Endodermal cell (in vitro differentiated cells): ENCODE data around the gene RAD51D. TPM values are rescaled to one million over a fixed set of nuclear protein-coding genes. Genes with fewer than 3 reads are reported as not detected.

Experiments used
- DNase-seq: peaks from one replicate; pipeline ENCODE4 v3.0.0-alpha.2; 2017
- H3K27ac ChIP-seq: 2 replicates; pipeline ENCODE4 v1.5.1; 2013; ENCODE audit warnings: mild to moderate bottlenecking, low read depth, low read length, moderate library complexity
- H3K27me3 ChIP-seq: 2 replicates; pipeline ENCODE4 v1.6.1; 2013; ENCODE audit warnings: mild to moderate bottlenecking, low read length, moderate library complexity; ENCODE audit not compliant: insufficient read depth, control insufficient read depth, poor library complexity, severe bottlenecking
- H3K36me3 ChIP-seq: 2 replicates; pipeline ENCODE4 v1.7.0; 2013; ENCODE audit warnings: mild to moderate bottlenecking, low read length, moderate library complexity; ENCODE audit not compliant: control insufficient read depth, insufficient read depth
- H3K4me1 ChIP-seq: one replicate; pipeline ENCODE4 v1.7.0; 2013; ENCODE audit warnings: low read length; ENCODE audit not compliant: control insufficient read depth, insufficient read depth
- H3K4me3 ChIP-seq: 2 replicates; pipeline ENCODE4 v1.5.1; 2013; ENCODE audit warnings: mild to moderate bottlenecking, low read length, moderate library complexity
- H3K9ac ChIP-seq: 2 replicates; pipeline ENCODE4 v1.6.1; 2013; ENCODE audit warnings: mild to moderate bottlenecking, low read length, moderate library complexity; ENCODE audit not compliant: poor library complexity, severe bottlenecking; ENCODE audit errors: extremely low read depth
- H3K9me3 ChIP-seq: 2 replicates; pipeline ENCODE4 v1.6.1; 2013; ENCODE audit warnings: mild to moderate bottlenecking, low read length, moderate library complexity; ENCODE audit not compliant: control insufficient read depth
- H3K27ac Mint-ChIP-seq: 2 replicates; pipeline ENCODE4 v1.8.0; 2020; ENCODE audit warnings: mixed read lengths
- H3K27me3 Mint-ChIP-seq: 2 replicates; pipeline ENCODE4 v1.8.0; 2021; ENCODE audit warnings: mild to moderate bottlenecking, mixed read lengths; ENCODE audit not compliant: insufficient read depth
- H3K36me3 Mint-ChIP-seq: 2 replicates; pipeline ENCODE4 v1.8.0; 2020; ENCODE audit warnings: low read depth, mixed read lengths
- H3K4me1 Mint-ChIP-seq: 2 replicates; pipeline ENCODE4 v1.8.0; 2020; ENCODE audit warnings: mixed read lengths
- H3K4me3 Mint-ChIP-seq: 2 replicates; pipeline ENCODE4 v1.8.0; 2020; ENCODE audit warnings: mild to moderate bottlenecking, moderate library complexity, mixed read lengths
- H3K9me3 Mint-ChIP-seq: 2 replicates; pipeline ENCODE4 v1.8.0; 2020; ENCODE audit warnings: mild to moderate bottlenecking, mixed read lengths
- CTCF ChIP-seq: fragments of 200-600 bp; sonication (generic); conservative IDR thresholded peaks from 2 replicates; pipeline ENCODE4 v1.5.0; 2021; ENCODE audit warnings: antibody characterized with exemption, mild to moderate bottlenecking
- WGBS, 2 experiments: methylation state at CpG; one replicate each; pipeline versions ENCODE4 v1.1.5 to v1.1.7; 2013; ENCODE audit warnings: missing lambda C conversion rate in 2 of 2, mixed read lengths in 1 of 2; ENCODE audit not compliant: insufficient coverage in 1 of 2, insufficient read length in 1 of 2; 5-methylcytosine and 5-hydroxymethylcytosine counted together
- total RNA-seq, 2 donors: library from RNA; stranded (reverse); fragmentation: NEBNext Ultra II Directional in 1 of 2; extraction: Animal tissue kit (Norgen Biotek cat#: 25700) in 1 of 2; gene quantifications; 2 replicates in 1 of 2; 3 replicates in 1 of 2; pipeline ENCODE4 v1.2.1, GENCODE V29; 2021

The RAD51D gene
- total RNA-seq, 2 donors from 2014 or later: 24.8 to 26.0 TPM

- 50 to 75% methylated on average over 2 to 5 of the region's 5 CpGs for WGBS, 2 experiments
- no peak overlapping the region for H3K4me3 ChIP-seq
- no peak overlapping the region for H3K27ac Mint-ChIP-seq
- H3K9me3 ChIP-seq: no peaks in the 10 kb centered on the region
- H3K36me3 Mint-ChIP-seq: no peaks in the 10 kb centered on the region
- no peak overlapping the region for H3K27ac ChIP-seq
- H3K9ac ChIP-seq: no peak overlapping the region
- no peak for DNase-seq
- no peak for TF ChIP-seq CTCF
- no peaks in the 10 kb centered on the region for H3K36me3 ChIP-seq
- no peaks in the 10 kb centered on the region for H3K9me3 Mint-ChIP-seq
- no peaks in the 10 kb centered on the region for H3K4me1 Mint-ChIP-seq
- H3K27me3 ChIP-seq: no peaks in the 10 kb centered on the region
- H3K4me3 Mint-ChIP-seq: no peak overlapping the region
- H3K27me3 Mint-ChIP-seq: no peaks in the 10 kb centered on the region
- no peaks in the 10 kb centered on the region for H3K4me1 ChIP-seq
Measured at GRCh38 chr17:35166526-35166925, 46.9 kb upstream of the RAD51D start.

- H3K4me1 ChIP-seq: no peaks in the 10 kb centered on the region
- H3K27ac ChIP-seq: no peak overlapping the region
- H3K9me3 ChIP-seq: no peaks in the 10 kb centered on the region
- 65 to 77% methylated on average over 2 to 5 of the region's 5 CpGs for WGBS, 2 experiments
- Mint-ChIP-seq H3K4me1 (no peaks in the 10 kb centered on the region), H3K4me3 (no peak overlapping the region), H3K27me3 (no peaks in the 10 kb centered on the region), H3K9me3 (no peaks in the 10 kb centered on the region), H3K36me3 (no peaks in the 10 kb centered on the region), H3K27ac (no peak overlapping the region)
- no peak for DNase-seq
- no peaks in the 10 kb centered on the region for H3K36me3 ChIP-seq
- no peak overlapping the region for H3K4me3 ChIP-seq
- H3K9ac ChIP-seq: no peak overlapping the region
- TF ChIP-seq CTCF: no peak
- H3K27me3 ChIP-seq: no peaks in the 10 kb centered on the region
Measured at GRCh38 chr17:35164716-35165115, 45.1 kb upstream of the RAD51D start.

DNA sequence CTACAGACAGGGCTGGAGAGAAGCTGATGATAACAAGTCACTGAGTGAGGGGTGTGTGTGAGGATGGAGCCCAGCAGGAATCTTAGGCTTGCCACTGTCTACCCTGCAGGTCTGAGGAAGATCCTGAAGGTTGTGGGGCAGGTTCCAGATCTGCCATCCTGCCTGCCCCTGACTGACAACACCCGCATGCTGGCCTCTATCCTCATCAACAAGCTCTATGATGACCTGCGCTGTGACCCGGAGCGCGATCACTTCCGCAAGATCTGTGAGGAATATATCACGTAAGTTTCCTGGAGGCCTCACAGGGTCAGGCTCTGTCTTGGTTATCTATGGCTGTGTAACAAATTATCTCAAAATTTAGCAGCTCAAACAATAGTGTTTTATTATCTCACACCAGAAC lies 44.2 kb upstream of the RAD51D start:
- Histone ChIP-seq H3K27me3 (no peaks in the 10 kb centered on the region), H3K4me1 (no peaks in the 10 kb centered on the region), H3K9ac (no peak overlapping the region), H3K36me3 (no peaks in the 10 kb centered on the region), H3K9me3 (no peaks in the 10 kb centered on the region), H3K4me3 (no peak overlapping the region), H3K27ac (no peak overlapping the region)
- no peak for DNase-seq
- no peaks in the 10 kb centered on the region for H3K9me3 Mint-ChIP-seq
- no peaks in the 10 kb centered on the region for H3K4me1 Mint-ChIP-seq
- WGBS, 2 experiments: 94 to 95% methylated on average over 6 to 7 of the region's 7 CpGs
- no peak overlapping the region for H3K4me3 Mint-ChIP-seq
- no peaks in the 10 kb centered on the region for H3K27me3 Mint-ChIP-seq
- no peak overlapping the region for H3K27ac Mint-ChIP-seq
- no peak for TF ChIP-seq CTCF
- no peaks in the 10 kb centered on the region for H3K36me3 Mint-ChIP-seq
